8988T (cell line): ENCODE data around the gene PCNA.
"Not testable (repeated sequence)": the region's sequence is repeated elsewhere in the genome, so short reads cannot be mapped to it uniquely, and the experiment has no call there.

ENCODE experiments used
- DNase-seq: peaks from one replicate; pipeline ENCODE4 v3.0.0; 2011

PCNA gene

GRCh38 chr20:5141615-5142014 lies 21.9 kb upstream of the PCNA start:
- no peak for DNase-seq

- DNase-seq: no peak
These were observed 20.4 kb upstream of the PCNA start for GRCh38 chr20:5140195-5140594.

- no peak for DNase-seq
These were observed 16.3 kb upstream of the PCNA start for GRCh38 chr20:5136096-5136495.

- no peak for DNase-seq
These were observed 15.7 kb upstream of the PCNA start for GRCh38 chr20:5135363-5136012.

GRCh38 chr20:5133998-5134397 lies 14.2 kb upstream of the PCNA start:
- DNase-seq: no peak

- no peak for DNase-seq
These were observed 11.7 kb upstream of the PCNA start for GRCh38 chr20:5131502-5131901.

- DNase-seq: no peak
These were observed 9.1 kb upstream of the PCNA start for GRCh38 chr20:5128886-5129285.

GRCh38 chr20:5127859-5128424 lies 8.2 kb upstream of the PCNA start:
- DNase-seq: no peak

- peak; percentile 38 for DNase-seq
These were observed 7.6 kb upstream of the PCNA start for GRCh38 chr20:5127204-5127858.

GRCh38 chr20:5126512-5127203 lies 6.9 kb upstream of the PCNA start, which contains the start of gene CDS2:
CDS2 (plus strand) TSS chr20:5127008; CDS start chr20:5127093, 85 bp downstream.
- peak; percentile 92 for DNase-seq

GRCh38 chr20:5122873-5123260 lies 3.1 kb upstream of the PCNA start:
- no peak for DNase-seq

- DNase-seq: no peak
These were observed 373 bp upstream of the PCNA start for GRCh38 chr20:5120185-5120476.

- DNase-seq: no peak
These were observed 669 bp downstream of the PCNA start for GRCh38 chr20:5119143-5119434.

GRCh38 chr20:5118220-5119142 lies 1.3 kb downstream of the PCNA start:
- DNase-seq: no peak

- no peak for DNase-seq
These were observed 2.9 kb downstream of the PCNA start for GRCh38 chr20:5116875-5117274.

GRCh38 chr20:5114403-5114802 lies 5.4 kb downstream of the PCNA start:
- no peak for DNase-seq

- DNase-seq: no peak
These were observed 6.2 kb downstream of the PCNA start for GRCh38 chr20:5113615-5113986.

GRCh38 chr20:5109276-5109675 lies 10.5 kb downstream of the PCNA start:
- no peak for DNase-seq

- no peak for DNase-seq
These were observed 15.3 kb downstream of the PCNA start for GRCh38 chr20:5104479-5104878.

- no peak for DNase-seq
These were observed 18.9 kb downstream of the PCNA start for GRCh38 chr20:5100684-5101347.

GRCh38 chr20:5099909-5100308 lies 19.8 kb downstream of the PCNA start:
- not testable (repeated sequence) for DNase-seq

- not testable (repeated sequence) for DNase-seq
These were observed 20.7 kb downstream of the PCNA start for GRCh38 chr20:5099009-5099408.

- DNase-seq: no peak
These were observed 23.3 kb downstream of the PCNA start for GRCh38 chr20:5096463-5096862.
